HAP-1 (cell line): ENCODE measurements around the gene SAPCD2.
"Not testable (repeated sequence)": the region's sequence is repeated elsewhere in the genome, so short reads cannot be mapped to it uniquely, and the experiment has no call there.

Source experiments
- DNase-seq, 2 experiments: peaks; one replicate each; pipeline ENCODE4 v3.0.0-alpha.2; 2016 to 2020; ENCODE audit warnings: low spot score in 2 of 2
- H3K27me3 ChIP-seq: fragments of 250-450 bp; sonication (Bioruptor Pico); 2 replicates; pipeline ENCODE4 v1.5.1; 2020; ENCODE audit warnings: low read depth, mild to moderate bottlenecking, moderate library complexity
- H3K36me3 ChIP-seq: fragments of 250-450 bp; sonication (Bioruptor Pico); replicated peaks from 2 replicates; pipeline ENCODE4 v1.5.1; 2020; ENCODE audit warnings: mild to moderate bottlenecking
- H3K4me1 ChIP-seq: fragments of 250-450 bp; sonication (Bioruptor Pico); 2 replicates; pipeline ENCODE4 v1.5.1; 2020; ENCODE audit warnings: mild to moderate bottlenecking
- H3K4me3 ChIP-seq: fragments of 250-450 bp; sonication (Bioruptor Pico); 2 replicates; pipeline ENCODE4 v1.5.1; 2020; ENCODE audit warnings: mild to moderate bottlenecking, moderate library complexity
- H3K9me3 ChIP-seq: fragments of 250-450 bp; sonication (Bioruptor Pico); 2 replicates; pipeline ENCODE4 v1.5.1; 2020; ENCODE audit warnings: mild to moderate bottlenecking, moderate library complexity
- in situ Hi-C: fragments of 300-500 bp; cut with MboI; formaldehyde crosslinking; loops from 3 replicates; pipeline ENCODE4 v1.14.3; 2020; ENCODE audit warnings: low sequenced_read_pairs, inconsistent platforms, mixed read lengths

SAPCD2 gene

DNA sequence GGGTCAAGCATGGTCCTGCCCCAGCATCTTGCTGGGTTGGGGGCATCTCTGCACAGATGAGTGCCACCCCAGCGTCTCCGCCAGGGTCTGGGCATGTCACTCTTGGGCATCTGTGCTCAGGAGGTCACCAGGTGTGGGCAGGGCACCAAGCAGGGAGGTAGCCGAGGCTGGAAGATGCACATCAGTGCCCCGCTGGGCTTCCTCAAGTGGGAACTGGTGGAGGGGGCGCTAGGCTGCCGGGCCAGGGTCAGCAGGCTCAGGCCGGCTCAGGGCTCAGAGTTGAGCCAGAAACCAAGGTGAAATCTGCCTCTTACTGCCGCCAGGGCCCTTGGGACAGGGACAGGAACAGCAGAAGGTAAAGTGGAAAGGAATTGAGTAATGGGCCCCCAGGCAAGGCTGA lies 34.4 kb downstream of the SAPCD2 start:
- H3K4me1 ChIP-seq, result no peaks in the 10 kb centered on the region
- H3K4me3 ChIP-seq, result no peak overlapping the region
- H3K9me3 ChIP-seq, result no peaks in the 10 kb centered on the region
- peaks cover 6% of the 10 kb centered on the region; the same call in 1 of the 2 replicates for H3K27me3 ChIP-seq
- H3K36me3 ChIP-seq, result peaks cover 12% of the 10 kb centered on the region; the same call in 1 of the 2 replicates
- DNase-seq, result no peak
- in situ Hi-C loops, result loop anchor here (10.0 kb wide), 1 partner anchor 251 kb away; no protein-coding TSS in a partner anchor

DNA sequence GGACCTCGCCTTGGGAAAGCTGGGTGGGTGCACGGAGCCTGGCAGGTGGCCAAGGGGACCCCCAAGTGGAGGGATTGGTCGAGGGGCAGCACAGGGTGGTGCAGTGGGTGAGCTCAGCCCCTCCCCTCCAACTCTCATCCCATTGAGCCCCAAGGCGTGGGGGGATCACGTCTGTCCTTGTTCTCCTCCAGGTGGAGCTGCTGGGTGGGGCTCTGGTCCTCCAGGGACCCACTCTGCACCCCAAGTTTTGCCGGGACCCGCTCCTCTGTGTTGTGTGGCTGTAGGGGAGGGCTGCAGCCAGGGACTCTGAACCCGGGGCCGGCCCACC lies 34.9 kb downstream of the SAPCD2 start:
- H3K27me3 ChIP-seq, result peaks cover 6% of the 10 kb centered on the region; the same call in 1 of the 2 replicates
- H3K36me3 ChIP-seq, result peaks cover 12% of the 10 kb centered on the region; the same call in 1 of the 2 replicates
- DNase-seq, result no peak
- H3K9me3 ChIP-seq, result no peaks in the 10 kb centered on the region
- no peak overlapping the region for H3K4me3 ChIP-seq
- no peaks in the 10 kb centered on the region for H3K4me1 ChIP-seq
- in situ Hi-C loops, result loop anchor here (10.0 kb wide), 1 partner anchor 251 kb away; no protein-coding TSS in a partner anchor

DNA sequence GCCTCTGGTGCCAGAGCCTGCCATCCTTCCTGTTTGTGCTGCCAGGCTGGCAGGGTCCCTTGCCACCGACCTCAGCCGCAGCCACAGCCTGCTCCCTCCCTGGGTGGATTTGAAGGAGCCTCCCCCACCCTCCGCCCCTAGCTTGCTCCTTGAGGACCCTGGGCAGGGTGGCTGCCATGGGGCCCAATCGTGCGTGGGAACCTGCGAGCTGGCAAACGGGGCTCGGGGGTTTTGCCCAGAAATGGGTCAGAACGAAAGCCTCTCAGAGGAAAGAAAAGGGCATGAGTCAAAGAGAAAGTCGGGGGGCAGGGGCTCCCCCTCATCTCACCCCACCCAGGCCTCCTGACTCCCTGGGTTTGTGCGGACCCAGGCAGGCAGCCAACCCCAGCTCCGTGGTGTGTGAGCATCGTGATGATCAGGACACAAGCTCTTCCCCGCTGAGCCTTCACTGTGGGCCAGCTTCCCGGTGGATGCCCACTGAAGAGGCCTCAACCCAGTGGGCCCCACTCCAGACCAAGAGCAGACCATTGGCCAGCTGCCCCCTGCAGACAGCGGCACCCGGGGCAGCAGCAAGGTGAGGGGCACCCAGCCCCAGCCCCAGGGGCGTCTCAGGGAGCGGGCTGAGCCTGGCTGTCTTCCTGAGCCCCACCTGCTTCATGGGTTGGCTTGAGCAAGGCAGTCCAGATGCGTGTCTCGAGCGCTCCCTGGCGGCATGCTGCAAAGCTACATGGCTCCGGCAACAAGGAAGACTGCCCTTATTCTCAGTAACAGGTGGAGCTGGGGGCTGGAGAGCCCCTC lies 35.4 kb downstream of the SAPCD2 start:
- no peak overlapping the region for H3K4me3 ChIP-seq
- in situ Hi-C loops, result loop anchor here (10.0 kb wide), 1 partner anchor 250 kb away; no protein-coding TSS in a partner anchor
- H3K4me1 ChIP-seq, result no peaks in the 10 kb centered on the region
- H3K9me3 ChIP-seq, result no peaks in the 10 kb centered on the region
- peaks cover 11% of the 10 kb centered on the region; the same call in 1 of the 2 replicates for H3K36me3 ChIP-seq
- peak; percentile 71 to 91 for DNase-seq
- peaks cover 6% of the 10 kb centered on the region; the same call in 1 of the 2 replicates for H3K27me3 ChIP-seq

DNA sequence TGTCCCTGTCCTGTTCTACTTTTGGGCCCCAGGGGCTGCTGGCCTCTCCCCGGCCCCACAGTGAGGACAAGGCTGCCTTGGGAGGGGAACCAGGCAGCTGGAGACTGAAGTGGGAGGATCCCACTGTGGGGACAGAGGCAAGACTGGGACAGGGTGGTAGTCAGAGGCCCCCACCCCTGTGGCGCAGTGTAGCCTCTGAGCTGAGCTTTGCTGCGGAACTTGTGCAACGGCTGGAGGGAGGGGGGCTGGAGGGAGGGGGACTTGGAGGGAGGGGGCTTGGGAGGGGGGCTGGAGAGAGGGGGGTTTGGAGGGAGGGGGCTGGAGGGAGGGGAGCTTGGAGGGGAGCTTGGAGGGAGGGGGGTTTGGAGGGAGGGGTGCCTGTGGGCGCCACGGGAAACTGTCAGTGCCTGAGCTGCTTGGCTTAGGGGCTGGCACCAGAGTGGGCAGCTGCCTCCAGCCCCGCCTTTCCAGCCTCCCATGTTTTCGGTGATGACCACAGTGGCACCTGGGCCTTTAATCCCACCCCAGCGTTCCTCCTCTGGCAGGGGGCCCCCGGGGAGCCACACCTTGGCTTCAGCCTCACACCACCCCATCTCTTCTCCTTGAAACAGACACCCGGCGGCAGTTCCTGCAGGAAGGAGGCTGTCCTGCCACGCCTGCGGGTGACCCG lies 36.2 kb downstream of the SAPCD2 start:
- in situ Hi-C loops, result loop anchor here (10.0 kb wide), 1 partner anchor 249 kb away; no protein-coding TSS in a partner anchor
- Histone ChIP-seq H3K4me3 (no peak overlapping the region), H3K27me3 (peaks cover 6% of the 10 kb centered on the region; the same call in 1 of the 2 replicates), H3K4me1 (peaks cover under 1% of the 10 kb centered on the region), H3K9me3 (no peaks in the 10 kb centered on the region), H3K36me3 (0 out of 2 replicates have a peak, but pooled peaks cover 6% of the 10 kb centered on the region)
- no peak for DNase-seq

DNA sequence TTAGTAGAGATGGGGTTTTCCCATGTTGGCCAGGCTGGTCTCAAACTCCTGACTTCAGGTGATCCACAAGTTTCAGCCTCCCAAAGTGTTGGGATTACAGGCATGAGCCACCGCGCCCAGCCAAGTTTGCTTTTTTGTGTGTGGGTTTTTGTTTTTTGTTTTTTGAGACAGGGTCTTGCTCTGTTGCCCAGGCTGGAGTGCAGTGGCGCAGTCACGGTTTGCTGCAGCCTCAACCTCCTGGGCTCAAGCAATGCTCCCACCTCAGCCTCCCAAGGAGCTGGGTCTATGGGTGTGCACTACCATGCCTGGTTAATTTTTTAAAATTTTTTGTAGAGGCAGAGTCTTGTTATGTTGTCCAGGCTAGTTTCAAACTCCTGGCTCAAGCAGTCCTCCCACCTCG lies 36.9 kb downstream of the SAPCD2 start:
- in situ Hi-C loops, result loop anchor here (10.0 kb wide), 1 partner anchor 249 kb away; no protein-coding TSS in a partner anchor
- not testable (repeated sequence) for H3K27me3 ChIP-seq

DNA sequence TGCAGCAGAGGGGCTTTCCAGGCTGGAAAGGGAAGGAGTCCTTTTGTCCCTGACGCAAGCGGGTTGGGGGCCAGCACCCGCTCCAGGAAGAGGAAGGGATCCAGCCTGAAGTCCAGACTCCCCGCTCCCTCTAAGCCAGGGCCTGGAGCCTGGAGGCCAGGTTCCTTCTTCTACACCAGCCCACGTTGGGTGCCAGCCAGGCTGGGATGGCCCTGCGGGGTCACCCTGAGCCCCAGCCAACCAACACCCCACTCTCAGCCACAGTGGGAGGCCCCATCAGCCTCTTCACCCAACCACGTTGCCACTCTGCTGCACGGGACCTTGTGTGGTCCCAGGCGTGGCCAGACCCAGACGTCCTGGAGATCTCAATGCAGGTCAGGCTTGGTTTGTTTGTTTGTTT lies 37.5 kb downstream of the SAPCD2 start:
- DNase-seq, result no peak
- peaks cover 8% of the 10 kb centered on the region for H3K4me1 ChIP-seq
- no peaks in the 10 kb centered on the region for H3K36me3 ChIP-seq
- H3K9me3 ChIP-seq, result no peaks in the 10 kb centered on the region
- no peak overlapping the region for H3K4me3 ChIP-seq
- in situ Hi-C loops, result loop anchor here (10.0 kb wide), 1 partner anchor 248 kb away; no protein-coding TSS in a partner anchor
- peaks cover 6% of the 10 kb centered on the region; the same call in 1 of the 2 replicates for H3K27me3 ChIP-seq

More for the DNA sequence above, 36.9 kb downstream of the SAPCD2 start:
- DNase-seq, H3K4me3 ChIP-seq, H3K36me3 ChIP-seq, H3K9me3 ChIP-seq, H3K4me1 ChIP-seq: not testable (repeated sequence)

DNA sequence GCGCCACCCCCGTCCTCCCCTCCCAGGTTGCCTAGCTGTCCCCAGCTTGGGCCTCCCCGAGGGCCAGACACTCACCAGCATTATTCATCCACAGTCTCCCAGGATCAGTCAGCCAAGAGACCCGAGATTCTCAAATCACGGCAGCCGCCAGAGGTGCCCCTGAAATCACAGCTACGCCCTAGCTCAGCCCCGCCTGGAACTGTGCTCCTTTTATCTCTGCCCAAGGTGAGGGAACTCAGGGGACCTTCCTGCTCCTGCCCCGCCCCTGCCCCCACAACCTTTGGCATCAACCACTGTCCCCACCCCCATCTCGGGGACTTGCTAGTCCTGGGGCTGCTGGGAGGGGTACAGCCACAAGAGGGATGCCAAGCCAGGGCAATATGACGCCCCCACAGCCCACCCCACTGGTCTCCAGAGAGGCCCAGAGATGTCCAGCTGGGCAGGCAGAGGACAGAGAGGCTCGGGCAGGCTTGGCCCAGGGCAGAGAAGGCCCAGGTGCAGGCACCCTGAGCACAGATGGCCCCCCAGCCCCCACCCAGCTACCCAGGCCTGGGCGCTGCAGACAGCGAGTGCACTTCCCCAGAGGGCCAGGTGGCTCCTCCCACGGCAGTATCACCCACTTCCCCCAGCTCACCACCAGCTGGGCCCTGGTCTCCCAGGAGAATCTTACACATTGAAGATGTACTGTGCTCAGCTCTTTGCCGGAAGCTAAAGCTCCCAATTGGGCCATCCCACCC lies 38.3 kb downstream of the SAPCD2 start, which contains the start of gene FUT7:
Gene FUT7, minus strand, starts transcription at position 185 of the 737 bp plus-strand sequence. Its CDS starts 97 bp downstream, at position 88.
- in situ Hi-C loops, result loop anchor here (10.0 kb wide), 1 partner anchor 247 kb away; no protein-coding TSS in a partner anchor
- Histone ChIP-seq H3K4me1 (peaks cover 8% of the 10 kb centered on the region), H3K9me3 (no peaks in the 10 kb centered on the region), H3K27me3 (peaks cover 6% of the 10 kb centered on the region; the same call in 1 of the 2 replicates), H3K36me3 (no peaks in the 10 kb centered on the region), H3K4me3 (no peak within 1 kb of the TSS)
- DNase-seq, result no peak

DNA sequence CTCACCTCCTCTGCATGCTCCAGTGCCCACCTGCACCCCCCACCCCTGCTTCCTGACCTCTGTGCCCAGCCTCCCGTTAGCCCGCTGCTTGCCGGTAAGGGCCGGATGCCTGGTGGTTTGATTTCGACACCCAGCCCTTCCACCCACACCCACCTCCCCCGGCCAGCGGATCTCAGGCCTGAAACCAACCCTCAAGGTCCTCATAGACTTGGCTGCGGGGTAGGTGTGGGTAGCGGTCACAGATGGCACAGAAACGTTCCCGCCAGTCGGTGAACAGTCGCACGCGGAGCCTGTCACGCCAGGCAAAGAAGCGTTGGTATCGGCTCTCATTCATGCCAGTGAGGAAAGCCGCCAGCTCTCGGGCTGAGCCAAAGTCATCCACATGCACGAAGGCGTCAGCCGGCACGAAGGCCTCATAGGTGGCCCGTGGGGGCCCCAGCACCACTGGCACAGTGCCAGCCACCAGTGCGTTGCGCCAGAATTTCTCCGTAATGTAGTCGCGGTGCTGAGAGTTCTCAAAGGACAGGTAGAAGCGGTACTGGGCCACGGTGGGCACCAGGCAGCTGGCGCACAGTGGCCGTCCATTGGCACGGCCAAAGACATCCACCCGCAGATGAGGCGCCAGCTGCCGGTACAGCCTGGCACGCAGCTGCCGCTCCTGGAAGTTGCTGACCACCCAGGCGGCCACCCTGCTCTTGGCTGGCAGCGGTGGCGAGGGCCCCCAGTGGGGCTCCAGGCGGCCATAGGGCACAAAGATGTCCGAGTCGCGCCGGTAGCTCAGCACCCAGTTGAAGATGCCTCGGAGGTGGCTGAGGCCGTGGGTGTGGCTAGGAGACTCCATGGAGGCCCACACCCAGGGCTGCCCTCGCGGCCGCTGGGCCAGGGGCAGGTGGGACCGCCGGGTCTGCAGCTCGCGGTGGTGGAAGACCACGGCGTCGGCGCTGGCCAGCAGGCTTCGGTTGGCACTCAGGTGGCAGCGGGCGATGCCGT lies 39.5 kb downstream of the SAPCD2 start:
- Histone ChIP-seq H3K4me1 (peaks cover 8% of the 10 kb centered on the region), H3K27me3 (peaks cover 6% of the 10 kb centered on the region; the same call in 1 of the 2 replicates), H3K36me3 (no peaks in the 10 kb centered on the region), H3K4me3 (no peak overlapping the region), H3K9me3 (no peaks in the 10 kb centered on the region)
- in situ Hi-C loops, result loop anchor here (10.0 kb wide), 1 partner anchor 246 kb away; no protein-coding TSS in a partner anchor
- DNase-seq, result no peak

DNA sequence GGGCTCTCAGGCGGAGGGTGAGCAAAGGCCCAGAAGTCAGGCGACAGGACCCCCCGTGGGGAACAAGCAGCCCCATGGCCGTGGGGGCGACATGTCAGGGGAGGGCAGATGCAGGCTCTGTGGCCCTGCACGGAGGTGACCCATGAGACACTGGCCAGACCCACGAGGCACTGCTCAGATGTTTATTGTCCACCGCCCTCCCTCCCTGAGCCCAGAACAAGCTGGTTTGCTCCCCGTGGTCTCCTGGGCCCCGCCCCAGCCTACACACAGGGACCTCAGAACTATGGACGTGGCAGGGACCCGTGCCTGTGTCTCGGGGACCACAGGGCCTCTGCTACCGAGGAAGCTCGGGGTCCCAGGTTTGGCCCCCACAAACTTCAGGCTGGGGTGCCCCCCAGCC lies 40.4 kb downstream of the SAPCD2 start:
- Histone ChIP-seq H3K27me3 (peaks cover 5% of the 10 kb centered on the region; the same call in 1 of the 2 replicates), H3K9me3 (no peaks in the 10 kb centered on the region), H3K36me3 (no peaks in the 10 kb centered on the region), H3K4me1 (peaks cover 8% of the 10 kb centered on the region), H3K4me3 (no peak overlapping the region)
- no peak for DNase-seq
- in situ Hi-C loops, result loop anchor here (10.0 kb wide), 1 partner anchor 245 kb away; no protein-coding TSS in a partner anchor

DNA sequence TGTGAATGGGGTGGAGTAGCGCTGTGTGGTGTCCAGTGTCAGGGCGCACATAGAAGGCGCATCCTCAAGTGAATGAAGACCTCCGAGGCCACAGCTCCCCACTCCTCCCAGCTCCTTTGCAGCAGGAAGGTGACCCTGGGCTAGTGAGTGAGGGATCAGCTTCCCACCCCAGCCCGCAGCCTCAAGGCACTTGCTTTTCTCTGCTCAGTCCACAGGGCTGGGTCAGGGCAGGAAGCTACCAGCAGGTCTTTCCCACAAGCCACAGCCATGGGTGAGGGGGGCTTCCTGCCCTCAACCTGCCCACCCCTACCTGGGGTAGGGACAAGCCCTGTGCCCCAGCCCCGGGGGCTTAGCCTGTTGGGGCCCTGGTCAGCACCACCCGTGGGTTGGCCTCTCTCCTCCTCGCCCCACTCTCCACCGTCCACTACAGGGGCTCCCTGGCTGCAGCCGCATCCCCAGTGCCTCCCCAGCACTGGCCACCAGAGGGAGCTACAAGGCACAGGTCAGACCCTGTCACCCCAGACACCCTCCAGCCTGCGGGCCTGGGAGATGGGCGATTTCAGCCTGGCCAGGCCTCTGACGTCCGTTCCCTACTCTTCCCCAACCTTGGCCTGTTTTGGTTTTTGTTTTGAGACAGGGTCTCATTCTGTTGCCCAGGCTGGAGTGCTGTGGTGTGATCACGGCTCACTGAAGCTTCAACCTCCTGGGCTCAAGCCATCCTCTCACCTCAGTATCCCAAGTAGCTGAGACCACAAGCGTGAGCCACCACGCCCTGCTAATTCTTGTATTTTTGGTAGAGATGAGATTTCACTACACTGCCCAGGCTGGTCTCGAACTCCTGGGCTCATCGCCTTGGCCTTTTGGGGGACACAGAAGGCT lies 41.1 kb downstream of the SAPCD2 start:
- Histone ChIP-seq H3K27me3 (no peaks in the 10 kb centered on the region), H3K4me3 (peak overlapping the region; percentile 48), H3K9me3 (no peaks in the 10 kb centered on the region), H3K4me1 (peaks cover 8% of the 10 kb centered on the region), H3K36me3 (no peaks in the 10 kb centered on the region)
- DNase-seq, result peak; percentile 63 to 92
- in situ Hi-C loops, result no loop called here

DNA sequence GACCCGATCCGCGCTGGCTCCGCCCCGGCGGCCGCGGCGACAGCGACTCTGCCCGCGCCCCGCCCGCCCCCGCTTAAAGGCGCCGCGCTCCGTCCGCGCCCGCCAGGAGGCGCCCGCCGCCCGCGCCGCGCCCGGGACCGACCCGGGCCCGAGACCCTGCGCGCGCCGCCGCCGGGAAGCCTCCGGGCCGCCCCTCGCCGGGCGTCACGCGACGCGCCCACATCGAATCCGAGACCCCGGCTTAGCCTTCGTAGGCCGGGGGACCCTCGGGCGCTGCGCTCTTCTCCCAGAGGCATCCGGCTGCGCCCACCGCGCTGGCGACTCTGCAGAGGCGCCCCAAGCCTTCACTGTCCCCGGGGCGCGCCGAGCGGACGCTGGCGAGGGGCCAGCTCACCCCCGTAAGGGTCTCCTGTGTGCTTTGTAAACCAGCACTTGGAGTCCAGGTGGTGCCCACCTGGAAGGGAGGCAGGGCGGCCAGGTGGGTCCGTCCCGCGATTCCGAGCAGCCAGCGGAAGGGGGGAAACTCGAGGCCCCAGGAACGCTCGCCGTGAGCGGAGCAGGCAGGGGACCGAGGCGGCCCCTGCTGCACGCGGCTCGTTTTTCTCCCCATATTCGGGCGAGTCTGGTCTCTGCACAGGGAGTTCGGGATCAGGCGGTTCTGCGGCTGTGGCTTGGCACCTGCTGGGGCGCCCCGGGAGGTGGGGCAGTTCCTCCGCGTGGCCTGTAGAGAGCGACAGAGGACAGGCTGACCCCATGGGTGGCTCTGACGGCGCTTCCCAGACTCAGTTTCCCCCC lies 41.9 kb downstream of the SAPCD2 start:
- in situ Hi-C loops, result no loop called here

More for the DNA sequence above, 41.9 kb downstream of the SAPCD2 start:
- no peaks in the 10 kb centered on the region for H3K36me3 ChIP-seq
- peaks cover 8% of the 10 kb centered on the region for H3K4me1 ChIP-seq
- no peaks in the 10 kb centered on the region for H3K27me3 ChIP-seq
- peak overlapping the region; percentile 48 for H3K4me3 ChIP-seq
- H3K9me3 ChIP-seq, result no peaks in the 10 kb centered on the region
- peak; percentile 66 to 79 for DNase-seq
